HG02763 (cell line): ENCODE measurements around the gene STRAP.
"Not testable (repeated sequence)": the region's sequence is repeated elsewhere in the genome, so short reads cannot be mapped to it uniquely, and the experiment has no call there.

Experiments
- ATAC-seq: cut with Tn5 transposase; IDR thresholded peaks from one replicate; pipeline ENCODE4 v1.9.1; 2021; ENCODE audit warnings: mild to moderate bottlenecking, moderate library complexity; ENCODE audit not compliant: unreplicated experiment

STRAP gene

DNA sequence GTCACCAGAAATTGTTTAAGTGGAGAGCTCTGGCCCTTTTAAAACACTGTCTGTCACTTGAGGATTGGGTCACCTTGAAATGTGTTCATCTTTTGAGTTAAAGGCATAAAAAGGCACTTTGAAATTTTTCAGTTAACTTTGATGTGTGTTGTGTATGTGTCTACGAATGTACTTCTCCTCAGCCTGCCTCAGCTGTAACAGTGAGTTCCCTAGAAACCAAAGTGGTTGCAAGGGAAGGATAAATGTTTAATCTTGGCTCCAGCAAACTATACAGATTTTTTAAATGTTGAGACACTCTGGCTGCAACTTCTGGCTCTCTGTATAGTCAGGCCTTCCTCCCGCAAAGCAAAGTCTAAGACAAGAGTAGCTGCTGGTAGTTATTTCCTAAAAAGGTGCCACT, 37.2 kb downstream of the STRAP start:
- no peak for ATAC-seq

DNA sequence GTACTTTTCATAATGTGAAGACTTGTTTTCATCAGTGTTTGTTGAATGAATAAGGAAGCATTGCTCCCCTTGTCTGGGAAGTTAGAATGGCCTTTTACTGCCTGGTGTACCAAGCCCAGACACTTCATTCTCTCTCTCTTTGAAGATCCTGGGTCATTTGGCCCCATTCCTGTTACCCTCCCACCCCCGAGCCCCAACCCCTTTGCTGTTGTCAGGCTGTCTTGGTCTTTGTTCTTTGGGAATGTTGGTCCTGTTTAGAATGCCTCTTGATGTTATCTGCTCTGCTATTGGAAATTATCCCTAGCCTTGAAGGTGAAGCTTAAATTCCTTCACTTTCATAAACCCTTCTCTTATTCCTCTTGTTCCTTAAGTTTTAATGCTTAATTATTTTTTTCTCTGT, 42.8 kb downstream of the STRAP start:
- no peak for ATAC-seq

DNA sequence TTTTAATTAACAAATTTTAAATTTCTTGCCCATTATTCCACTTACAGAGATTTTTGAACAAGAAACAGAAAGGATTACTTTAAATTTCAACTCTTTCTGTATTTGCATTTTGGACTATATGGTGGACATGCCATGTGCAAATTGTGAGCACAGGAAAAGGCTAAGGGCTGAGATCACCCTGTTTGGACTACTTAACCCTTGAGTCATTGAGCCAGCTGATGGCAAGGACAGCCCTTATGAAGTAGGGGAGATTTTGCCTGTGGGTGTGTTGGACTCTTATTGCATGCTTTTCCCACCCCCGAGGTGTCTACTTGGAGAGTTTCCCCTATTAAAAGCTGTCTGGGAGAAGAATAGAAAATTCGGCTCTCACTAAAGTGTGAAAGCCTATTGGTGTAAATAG, 46.2 kb downstream of the STRAP start:
- no peak for ATAC-seq

DNA sequence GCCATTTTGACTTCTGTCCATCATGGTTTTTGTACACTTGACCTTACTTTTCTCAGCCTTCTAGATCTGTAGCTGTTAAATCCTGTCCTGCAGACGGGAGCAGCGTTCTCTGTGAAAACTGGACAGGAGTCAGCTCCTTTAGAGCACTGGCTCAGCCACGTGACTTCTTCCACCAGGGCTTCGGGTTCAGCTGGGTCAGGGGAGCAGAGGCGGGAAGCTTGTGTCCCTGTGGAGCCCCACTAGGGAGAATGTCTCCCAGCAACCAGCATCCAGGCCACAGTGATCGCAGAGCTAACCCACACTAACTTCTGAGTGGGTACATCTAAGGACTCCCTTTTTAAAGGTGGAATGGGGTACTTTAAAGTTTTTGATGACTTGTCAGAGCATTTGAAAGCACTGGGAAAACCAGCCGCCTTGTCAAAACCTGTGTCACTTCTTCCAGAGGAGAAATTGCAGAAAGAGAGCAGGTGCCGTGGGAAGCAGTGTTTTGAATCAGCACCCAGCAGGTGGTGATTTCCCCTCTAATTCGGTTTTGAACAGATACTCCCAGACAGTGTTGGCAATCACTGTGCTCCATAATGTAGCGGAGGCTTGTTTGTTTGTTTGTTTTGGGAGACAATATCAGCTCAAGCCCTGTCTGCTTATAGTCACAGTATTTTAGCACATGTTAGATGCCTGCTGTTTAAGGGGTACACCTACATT, 46.8 kb downstream of the STRAP start:
- ATAC-seq = no peak

DNA sequence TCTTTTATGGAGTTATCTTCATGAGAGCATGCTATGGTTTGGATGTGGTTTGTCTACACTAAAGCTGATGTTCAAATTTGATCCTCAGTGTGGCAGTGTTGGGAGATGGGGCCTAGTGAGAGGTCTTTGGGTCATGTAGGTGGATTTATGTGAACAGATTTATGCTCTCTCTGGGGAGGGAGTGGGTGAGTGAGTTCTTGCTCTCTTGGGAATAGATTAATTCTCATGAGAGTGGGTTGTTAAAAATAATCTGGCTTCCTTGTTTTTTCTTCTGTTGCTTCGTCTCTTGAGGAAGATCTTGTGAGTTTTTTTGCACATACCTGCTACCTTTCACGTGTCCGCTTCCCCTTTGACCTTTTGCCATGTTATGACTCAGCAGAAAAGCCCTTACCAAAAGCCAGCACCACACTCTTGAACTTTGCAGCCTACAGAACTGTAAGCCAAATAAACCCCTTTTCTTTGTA, 49.4 kb downstream of the STRAP start:
- no peak for ATAC-seq

DNA sequence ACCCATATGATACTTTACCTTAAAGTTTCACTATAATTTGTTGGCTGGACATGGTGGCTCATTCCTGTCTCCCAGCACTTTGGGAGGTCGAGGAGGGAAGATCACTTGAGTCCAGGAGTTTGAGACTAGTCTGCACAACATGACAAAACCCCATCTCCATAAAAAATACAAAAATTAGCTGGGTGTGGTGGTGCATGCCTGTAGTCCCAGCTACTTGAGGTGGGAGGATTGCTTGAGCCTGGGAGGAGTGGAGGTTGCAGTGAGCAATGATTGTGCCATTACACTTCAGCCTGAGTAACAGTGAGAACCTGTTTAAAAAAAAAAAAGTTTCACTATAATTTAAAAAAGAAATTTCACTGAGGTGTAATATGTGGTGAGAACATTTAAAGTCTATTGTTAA, 50.1 kb downstream of the STRAP start:
- ATAC-seq = no peak

DNA sequence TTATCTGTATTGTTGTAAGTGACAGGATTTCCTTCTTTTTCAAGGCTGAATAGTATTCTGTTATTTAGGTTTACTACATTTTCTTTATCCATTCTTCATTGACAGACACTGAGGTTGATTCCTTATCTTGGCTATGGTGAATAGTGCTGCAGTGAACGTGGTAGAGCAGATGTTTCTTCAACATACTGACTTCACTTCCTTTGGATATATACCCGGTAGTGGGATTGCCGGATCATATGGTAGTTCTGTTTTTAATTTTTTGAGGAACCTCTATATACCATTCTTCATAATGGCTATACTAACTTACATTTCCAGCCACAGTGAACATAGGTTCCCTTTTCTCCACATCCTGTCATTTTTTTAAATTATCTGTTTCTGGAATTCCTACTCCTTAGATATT, 50.8 kb downstream of the STRAP start:
- ATAC-seq = no peak

DNA sequence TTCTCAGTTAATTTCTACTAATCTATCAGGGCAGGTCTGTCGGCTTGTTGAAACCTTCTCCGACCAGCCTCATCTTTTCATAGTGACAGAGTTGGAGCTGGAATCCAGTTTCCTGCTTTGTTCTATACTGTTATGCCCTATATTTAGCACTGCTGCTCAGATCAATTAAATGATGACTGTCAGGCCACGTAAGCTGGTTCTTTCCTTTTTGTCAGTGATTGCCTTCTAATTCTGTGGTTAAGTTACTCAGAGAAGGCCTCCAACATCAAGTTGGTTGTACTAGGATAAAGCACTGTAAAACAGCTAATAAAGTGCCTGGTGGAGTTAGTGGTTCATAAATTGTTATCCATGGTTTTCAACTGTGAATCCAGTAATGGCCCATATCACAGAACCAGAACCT, 51.6 kb downstream of the STRAP start:
- no peak for ATAC-seq

DNA sequence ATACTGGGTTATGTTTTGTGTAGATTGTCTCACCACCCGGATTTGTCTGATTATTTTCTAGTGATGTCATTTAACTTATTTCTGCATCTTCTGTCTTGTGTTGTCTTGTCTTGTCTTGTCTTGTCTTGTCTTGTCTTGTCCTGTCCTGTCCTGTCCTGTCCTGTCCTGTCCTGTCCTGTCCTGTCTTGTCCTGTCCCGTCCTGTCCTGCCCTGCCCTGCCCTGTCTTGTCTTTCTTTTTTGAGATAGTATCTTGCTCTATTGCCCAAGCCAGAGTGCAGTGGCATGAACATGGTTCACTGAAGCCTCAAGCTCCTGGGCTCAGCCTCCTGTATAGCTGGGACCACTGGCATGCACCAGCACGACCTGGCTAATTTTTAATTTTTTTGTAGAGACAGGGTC, 54.6 kb downstream of the STRAP start:
- ATAC-seq = no peak

DNA sequence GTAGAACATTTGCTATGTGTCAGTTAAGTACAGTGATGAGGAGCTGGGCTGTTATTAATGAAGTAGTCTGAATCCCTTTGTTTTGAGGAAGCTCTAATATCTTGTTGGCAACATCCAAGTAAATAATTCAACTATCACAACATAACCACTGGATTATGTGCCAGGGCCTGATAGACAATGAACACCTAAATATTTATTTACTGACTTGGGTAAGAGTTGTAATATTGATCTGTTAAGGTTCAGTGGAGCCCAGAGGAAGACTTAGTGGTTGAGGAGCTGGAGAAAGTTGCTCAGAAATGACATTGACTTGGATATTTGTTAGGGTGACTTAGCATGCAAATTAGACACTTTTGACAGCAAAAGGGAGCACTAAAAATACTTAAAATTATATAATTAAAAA, 55.7 kb downstream of the STRAP start:
- ATAC-seq = no peak

DNA sequence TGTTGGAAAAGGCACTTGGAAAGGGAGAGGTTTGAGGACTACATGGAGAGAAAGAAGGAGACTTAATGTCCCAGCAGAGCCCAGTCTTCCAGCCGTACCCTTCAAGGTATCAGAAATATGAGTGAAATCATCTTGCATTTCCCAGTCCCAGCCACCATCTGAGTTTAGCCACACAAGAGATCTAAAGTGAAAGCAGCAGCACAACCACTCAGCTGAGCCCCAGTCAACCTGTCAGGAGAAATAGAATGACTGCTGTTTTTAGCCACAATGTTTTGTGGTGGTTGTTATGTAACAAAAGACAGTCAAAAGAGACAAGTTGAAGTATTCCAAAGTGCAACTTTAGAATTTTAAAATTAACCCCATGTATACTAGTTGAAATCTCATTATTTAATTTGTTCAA, 56.9 kb downstream of the STRAP start:
- no peak for ATAC-seq

DNA sequence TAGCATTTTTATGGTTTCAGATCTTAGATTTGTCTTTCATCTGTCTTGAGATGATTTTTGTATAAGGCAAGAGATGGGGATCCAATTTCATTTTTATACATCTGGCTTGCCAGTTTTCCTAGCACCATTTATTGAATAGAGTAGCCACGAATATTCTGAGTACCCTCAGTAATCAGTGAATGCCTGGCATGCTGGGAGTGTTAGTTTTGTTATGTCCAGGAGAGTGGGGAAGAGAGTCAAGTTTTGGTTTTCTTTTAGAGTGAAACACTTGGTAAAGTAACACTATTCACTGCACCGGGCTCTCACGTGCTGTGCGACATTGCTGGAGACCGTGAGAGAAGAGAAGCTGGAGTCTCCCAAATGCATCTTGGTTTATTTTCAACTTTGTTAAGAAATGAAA, 60.3 kb downstream of the STRAP start:
- ATAC-seq = no peak

DNA sequence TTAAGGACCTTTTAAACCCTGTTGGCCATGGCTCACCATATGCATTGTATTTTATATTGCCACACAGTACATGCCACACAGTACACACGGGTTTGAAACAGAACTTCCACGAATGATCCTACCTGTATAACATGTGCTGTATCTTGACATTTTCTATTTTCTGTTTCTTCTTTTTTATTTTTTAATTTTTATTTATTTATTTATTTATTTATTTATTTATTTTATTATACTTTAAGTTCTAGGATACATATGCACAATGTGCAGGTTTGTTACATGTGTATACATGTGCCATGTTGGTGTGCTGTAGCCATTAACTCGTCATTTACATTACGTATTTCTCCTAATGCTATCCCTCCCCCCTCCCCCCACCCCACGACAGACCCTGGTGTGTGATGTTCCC, 61.3 kb downstream of the STRAP start:
- not testable (repeated sequence) for ATAC-seq

DNA sequence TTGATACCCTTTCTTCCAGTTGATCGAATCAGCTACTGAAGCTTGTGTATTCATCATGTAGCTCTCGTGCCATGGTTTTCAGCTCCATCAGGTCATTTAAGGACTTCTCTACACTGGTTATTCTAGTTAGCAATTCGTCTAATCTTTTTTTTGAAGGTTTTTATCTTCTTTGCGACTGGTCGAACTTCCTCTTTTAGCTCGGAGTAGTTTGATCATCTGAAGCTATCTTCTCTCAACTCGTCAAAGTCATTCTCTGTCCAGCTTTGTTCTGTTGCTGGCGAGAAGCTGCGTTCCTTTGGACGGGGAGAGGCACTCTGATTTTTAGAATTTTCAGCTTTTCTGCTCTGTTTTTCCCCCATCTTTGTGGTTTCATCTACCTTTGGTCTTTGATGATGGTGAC, 66.3 kb downstream of the STRAP start:
- ATAC-seq = not testable (repeated sequence)
